Mesendoderm (in vitro differentiated cells): ENCODE results near the gene COLEC12.

Experiments used
- DNase-seq: peaks from one replicate; pipeline ENCODE4 v3.0.0; 2013
- H2AK5ac ChIP-seq: 2 replicates; pipeline ENCODE4 v1.6.1; 2013; ENCODE audit warnings: low read length, inconsistent platforms
- H2BK120ac ChIP-seq: 2 replicates; pipeline ENCODE4 v1.6.1; 2013; ENCODE audit warnings: low read depth, mild to moderate bottlenecking, low read length, moderate library complexity, mixed read lengths
- H2BK15ac ChIP-seq: replicated peaks from 2 replicates; pipeline ENCODE4 v1.6.1; 2013; ENCODE audit warnings: low read depth, mild to moderate bottlenecking, moderate library complexity
- H2BK5ac ChIP-seq: 2 replicates; pipeline ENCODE4 v1.6.1; 2013; ENCODE audit warnings: low read length, inconsistent platforms
- H3K18ac ChIP-seq: 2 replicates; pipeline ENCODE4 v1.6.1; 2013; ENCODE audit warnings: mild to moderate bottlenecking, low read length, mixed read lengths
- H3K23ac ChIP-seq: one replicate; pipeline ENCODE4 v1.6.1; 2013; ENCODE audit warnings: low read length
- H3K27ac ChIP-seq: 2 replicates; pipeline ENCODE4 v1.5.1; 2013; ENCODE audit warnings: low read depth, mild to moderate bottlenecking, inconsistent platforms, low read length, moderate library complexity
- H3K27me3 ChIP-seq: 2 replicates; pipeline ENCODE4 v1.6.1; 2013; ENCODE audit warnings: low read length, control low read depth, mild to moderate bottlenecking, inconsistent platforms; ENCODE audit not compliant: insufficient read depth, poor library complexity
- H3K36me3 ChIP-seq: 2 replicates; pipeline ENCODE4 v1.6.1; 2013; ENCODE audit warnings: low read length, inconsistent platforms; ENCODE audit not compliant: control insufficient read depth, insufficient read depth
- H3K4ac ChIP-seq: one replicate; pipeline ENCODE4 v1.6.1; 2013; ENCODE audit warnings: low read depth, mild to moderate bottlenecking, low read length, moderate library complexity
- H3K4me1 ChIP-seq: 2 replicates; pipeline ENCODE4 v1.6.1; 2013; ENCODE audit warnings: low read depth, low read length, inconsistent platforms; ENCODE audit not compliant: control insufficient read depth
- H3K4me2 ChIP-seq: 2 replicates; pipeline ENCODE4 v1.6.1; 2013; ENCODE audit warnings: low read length
- H3K4me3 ChIP-seq: 2 replicates; pipeline ENCODE4 v1.5.1; 2013; ENCODE audit warnings: mild to moderate bottlenecking, low read length
- H3K56ac ChIP-seq: one replicate; pipeline ENCODE4 v1.6.1; 2013; ENCODE audit warnings: low read length
- H3K79me1 ChIP-seq: 2 replicates; pipeline ENCODE4 v1.6.1; 2013; ENCODE audit warnings: low read length, inconsistent platforms
- H3K79me2 ChIP-seq: 2 replicates; pipeline ENCODE4 v1.6.1; 2013; ENCODE audit warnings: mild to moderate bottlenecking, low read length; ENCODE audit not compliant: control insufficient read depth, insufficient read depth
- H3K9ac ChIP-seq: 2 replicates; pipeline ENCODE4 v1.6.1; 2013; ENCODE audit warnings: low read length, inconsistent platforms
- H4K5ac ChIP-seq: one replicate; pipeline ENCODE4 v1.6.1; 2013; ENCODE audit warnings: low read length
- H4K8ac ChIP-seq: one replicate; pipeline ENCODE4 v1.6.1; 2013; ENCODE audit warnings: low read depth, mild to moderate bottlenecking, control low read depth, low read length, moderate library complexity
- WGBS: extraction: QIAGEN DNeasy Blood & Tissue Kit; methylation state at CpG from one replicate; pipeline ENCODE4 v1.1.7; 2013; ENCODE audit warnings: low lambda C conversion rate, missing lambda C conversion rate; ENCODE audit not compliant: insufficient coverage; ENCODE audit errors: extremely low coverage; 5-methylcytosine and 5-hydroxymethylcytosine counted together

Gene COLEC12

DNA sequence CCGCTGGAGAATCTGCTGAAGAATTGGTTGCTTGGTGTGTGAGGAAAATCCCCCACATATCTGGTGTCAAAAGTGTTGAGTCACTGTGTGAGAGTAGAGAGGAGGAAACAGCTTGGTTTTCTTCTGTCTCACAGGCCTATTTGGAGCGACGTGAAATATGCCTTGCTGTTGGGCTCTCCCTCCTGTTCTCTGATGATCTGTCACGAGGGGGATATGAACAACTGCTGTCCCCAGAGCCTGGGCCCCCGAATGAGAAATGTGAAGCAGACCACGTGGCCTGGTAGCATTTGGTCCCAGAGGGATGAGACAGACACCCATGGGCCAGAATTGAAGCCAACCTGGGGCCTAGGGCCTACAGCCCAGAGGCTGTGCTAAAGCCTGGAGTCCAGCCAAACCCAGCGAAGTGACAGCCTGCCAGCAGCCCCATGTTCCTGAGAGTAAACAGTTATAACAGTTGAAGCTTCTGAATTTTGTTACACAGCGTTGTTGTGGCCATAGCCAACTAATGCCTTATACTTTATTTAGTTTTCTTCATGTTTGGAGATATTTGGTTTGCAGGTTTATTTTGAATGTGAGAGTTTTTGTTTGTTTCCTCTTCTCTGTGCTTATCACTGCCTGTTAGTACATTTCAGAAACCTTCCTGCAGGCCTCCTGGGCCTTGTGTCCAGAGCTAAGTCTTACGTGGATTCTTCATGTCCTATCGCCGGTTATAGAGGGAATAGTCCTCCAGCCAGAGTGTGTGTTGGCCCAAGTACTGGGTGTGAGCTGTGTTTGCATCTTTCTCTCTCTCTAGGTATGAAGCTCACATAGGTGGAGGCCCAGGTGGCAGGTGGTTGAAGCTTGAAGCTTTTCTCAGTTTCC is 18.7 kb upstream of the COLEC12 start:
- DNase-seq = peak; percentile 43
- no peak overlapping the region for H3K4me2 ChIP-seq
- no peak overlapping the region for H3K9ac ChIP-seq
- H2BK15ac ChIP-seq = peak overlapping the region; percentile 23
- H3K23ac ChIP-seq = no peak overlapping the region
- H2BK5ac ChIP-seq = peak overlapping the region; percentile 72
- peak overlapping the region; percentile 82 for H2AK5ac ChIP-seq
- no CpG with 5 or more reads among the region's 11 CpGs for WGBS
- H3K27ac ChIP-seq = peak overlapping the region; percentile 94
- H3K18ac ChIP-seq = peak overlapping the region; percentile 93
- peaks cover 2% of the 10 kb centered on the region for H3K4me1 ChIP-seq
- peak overlapping the region; percentile 54 for H3K56ac ChIP-seq
- H3K79me1 ChIP-seq = no peaks in the 10 kb centered on the region
- H4K5ac ChIP-seq = peak overlapping the region; percentile 95
- no peaks in the 10 kb centered on the region for H3K36me3 ChIP-seq
- peak overlapping the region; percentile 91 for H4K8ac ChIP-seq
- H3K27me3 ChIP-seq = no peaks in the 10 kb centered on the region
- peak overlapping the region; percentile 96 for H2BK120ac ChIP-seq
- H3K79me2 ChIP-seq = no peaks in the 10 kb centered on the region
- no peak overlapping the region for H3K4me3 ChIP-seq
- H3K4ac ChIP-seq = peak overlapping the region; percentile 77

DNA sequence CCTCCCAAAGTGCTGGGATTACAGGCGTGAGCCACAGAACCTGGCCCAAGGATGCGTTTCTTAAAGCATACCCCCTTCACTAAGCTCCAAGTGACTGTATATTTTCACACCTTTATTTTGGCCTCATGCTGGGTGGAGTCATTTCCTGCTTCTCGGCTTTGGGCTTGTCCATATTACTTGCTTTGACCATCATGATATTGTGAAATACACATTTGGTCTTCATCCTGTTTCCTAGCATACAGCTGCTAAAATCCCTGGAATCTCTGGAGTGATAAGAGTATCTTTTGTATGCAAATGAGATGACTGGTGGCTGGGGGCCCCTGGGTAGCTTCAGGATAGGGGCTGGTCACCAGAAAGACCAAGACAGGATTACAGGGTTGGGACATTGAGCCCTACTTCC is 17.6 kb upstream of the COLEC12 start:
- Histone ChIP-seq H3K79me2 (no peaks in the 10 kb centered on the region), H3K56ac (no peak overlapping the region), H3K4me3 (no peak overlapping the region), H3K18ac (no peak overlapping the region), H2AK5ac (no peak overlapping the region), H3K79me1 (no peaks in the 10 kb centered on the region), H2BK120ac (no peak overlapping the region), H3K4me2 (no peak overlapping the region), H3K27me3 (no peaks in the 10 kb centered on the region), H3K27ac (peak overlapping the region; percentile 94), H2BK5ac (peak overlapping the region; percentile 14), H3K36me3 (no peaks in the 10 kb centered on the region), H3K4me1 (peaks cover 2% of the 10 kb centered on the region), H4K5ac (no peak overlapping the region), H3K9ac (no peak overlapping the region), H3K4ac (no peak overlapping the region), H4K8ac (no peak overlapping the region), H2BK15ac (no peak overlapping the region), H3K23ac (no peak overlapping the region)
- no CpG with 5 or more reads among the region's 3 CpGs for WGBS
- DNase-seq = peak; percentile 96

DNA sequence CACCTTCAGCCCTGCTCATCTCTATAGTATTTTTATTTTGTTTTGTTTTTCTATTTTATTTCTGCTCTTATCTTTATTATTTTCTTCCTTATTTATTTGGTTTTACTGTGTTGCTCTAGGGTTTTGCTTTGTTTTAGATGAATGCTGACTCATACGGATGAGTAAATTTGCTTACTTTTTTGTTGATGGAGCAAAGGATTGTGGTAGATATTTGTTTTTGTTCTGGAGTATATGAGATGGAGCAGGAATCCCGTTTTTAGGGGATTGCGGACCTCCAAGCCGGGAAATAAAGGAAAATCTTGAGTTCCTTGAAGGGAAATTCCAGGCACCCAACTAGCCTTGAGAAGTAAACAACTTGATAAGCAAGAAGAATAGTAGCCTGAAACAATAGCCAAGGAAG is 15.3 kb upstream of the COLEC12 start:
- WGBS = no CpG with 5 or more reads among the region's 4 CpGs
- no peak overlapping the region for H3K4me3 ChIP-seq
- H3K27me3 ChIP-seq = no peaks in the 10 kb centered on the region
- H3K56ac ChIP-seq = no peak overlapping the region
- no peak overlapping the region for H3K27ac ChIP-seq
- H3K18ac ChIP-seq = no peak overlapping the region
- H3K9ac ChIP-seq = no peak overlapping the region
- no peaks in the 10 kb centered on the region for H3K79me1 ChIP-seq
- no peak overlapping the region for H4K8ac ChIP-seq
- H2AK5ac ChIP-seq = no peak overlapping the region
- no peak overlapping the region for H2BK5ac ChIP-seq
- H3K79me2 ChIP-seq = no peaks in the 10 kb centered on the region
- H3K4me1 ChIP-seq = peaks cover 2% of the 10 kb centered on the region
- no peak overlapping the region for H2BK15ac ChIP-seq
- H2BK120ac ChIP-seq = no peak overlapping the region
- H3K23ac ChIP-seq = no peak overlapping the region
- DNase-seq = no peak
- no peak overlapping the region for H3K4me2 ChIP-seq
- no peak overlapping the region for H4K5ac ChIP-seq
- no peak overlapping the region for H3K4ac ChIP-seq
- no peaks in the 10 kb centered on the region for H3K36me3 ChIP-seq

DNA sequence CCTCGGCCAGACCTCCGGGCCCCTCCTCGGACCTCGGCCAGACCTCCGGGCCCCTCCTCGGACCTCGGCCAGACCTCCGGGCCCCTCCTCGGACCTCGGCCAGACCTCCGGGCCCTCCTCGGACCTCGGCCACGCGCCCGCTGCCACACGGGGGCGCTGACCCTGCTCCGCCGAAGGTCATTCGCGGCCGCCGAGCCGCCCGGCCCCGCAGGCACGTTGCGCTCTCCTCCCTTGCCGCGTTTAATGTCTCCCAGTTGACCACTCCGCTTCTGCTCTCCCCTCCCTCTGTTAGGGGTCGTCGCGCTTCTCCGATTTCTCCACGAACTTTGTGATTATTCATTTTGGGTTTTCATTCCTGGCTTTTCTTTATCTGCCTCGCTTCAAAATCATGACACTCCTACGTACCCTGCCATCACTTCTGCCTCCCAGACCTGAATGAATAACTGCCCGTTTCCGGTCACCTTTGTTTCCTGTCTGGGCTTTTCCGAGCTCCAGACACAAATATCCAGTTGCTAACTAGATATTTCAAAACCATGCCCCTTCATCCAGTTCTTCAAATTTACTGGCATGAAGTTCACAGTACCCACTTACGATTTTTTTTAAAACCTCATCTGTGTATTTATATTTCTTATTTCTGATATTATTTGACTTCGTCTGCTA is 14.8 kb upstream of the COLEC12 start:
- H3K79me1 ChIP-seq = no peaks in the 10 kb centered on the region
- no peak overlapping the region for H3K4me3 ChIP-seq
- no CpG with 5 or more reads among the region's 44 CpGs for WGBS
- H3K27me3 ChIP-seq = no peaks in the 10 kb centered on the region
- no peak overlapping the region for H2AK5ac ChIP-seq
- no peak overlapping the region for H2BK15ac ChIP-seq
- peak overlapping the region; percentile 97 for H2BK5ac ChIP-seq
- H3K4me1 ChIP-seq = peaks cover 2% of the 10 kb centered on the region
- H3K18ac ChIP-seq = peak overlapping the region; percentile 19
- no peak overlapping the region for H4K5ac ChIP-seq
- H3K79me2 ChIP-seq = no peaks in the 10 kb centered on the region
- no peak overlapping the region for H4K8ac ChIP-seq
- H3K4me2 ChIP-seq = no peak overlapping the region
- peak overlapping the region; percentile 41 for H3K4ac ChIP-seq
- H3K27ac ChIP-seq = peak overlapping the region; percentile 61
- H3K23ac ChIP-seq = no peak overlapping the region
- H3K56ac ChIP-seq = peak overlapping the region; percentile 29
- no peaks in the 10 kb centered on the region for H3K36me3 ChIP-seq
- H2BK120ac ChIP-seq = peak overlapping the region; percentile 86
- H3K9ac ChIP-seq = peak overlapping the region; percentile 22
- DNase-seq = no peak

DNA sequence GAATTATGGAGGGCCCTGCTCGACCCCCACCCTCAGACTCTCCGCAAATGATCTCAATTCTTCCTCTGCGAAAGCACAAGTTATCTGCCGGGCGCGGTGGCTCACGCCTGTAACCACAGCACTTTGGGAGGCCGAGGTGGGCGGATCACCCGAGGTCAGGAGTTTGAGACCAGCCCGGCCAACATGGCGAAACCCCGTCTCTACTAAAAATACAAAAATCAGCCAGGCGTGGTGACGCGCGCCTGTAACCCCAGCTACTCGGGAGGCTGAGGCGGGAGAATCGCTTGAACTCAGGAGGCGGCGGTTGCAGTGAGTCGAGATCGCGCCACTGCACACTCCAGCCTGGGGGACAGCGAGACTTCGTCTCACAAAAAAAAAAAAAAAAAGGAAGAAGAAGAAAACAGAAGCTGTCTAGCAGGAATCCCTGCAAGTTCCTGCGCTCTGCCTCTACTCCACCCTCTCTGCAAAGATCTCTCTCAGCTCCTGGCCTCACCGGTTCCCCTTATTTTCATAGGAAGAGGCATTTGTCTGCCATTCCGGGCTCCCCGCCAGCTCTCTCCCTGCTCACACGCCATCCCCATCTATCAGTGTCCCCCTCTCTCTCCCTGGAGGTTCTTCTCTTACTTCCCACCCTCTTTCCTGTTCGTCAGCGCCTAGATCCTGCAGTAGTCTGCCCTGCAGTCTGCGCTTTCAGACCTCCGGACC is 13.5 kb upstream of the COLEC12 start:
- Histone ChIP-seq H3K4me2 (no peak overlapping the region), H4K8ac (no peak overlapping the region), H3K27ac (no peak overlapping the region), H3K56ac (peak overlapping the region; percentile 47), H2BK15ac (no peak overlapping the region), H2BK5ac (no peak overlapping the region), H3K4me3 (no peak overlapping the region), H3K4ac (no peak overlapping the region), H3K79me1 (no peaks in the 10 kb centered on the region), H3K23ac (no peak overlapping the region), H3K9ac (no peak overlapping the region), H3K18ac (no peak overlapping the region), H3K79me2 (no peaks in the 10 kb centered on the region), H3K36me3 (no peaks in the 10 kb centered on the region), H3K27me3 (no peaks in the 10 kb centered on the region), H4K5ac (no peak overlapping the region), H2BK120ac (no peak overlapping the region), H2AK5ac (no peak overlapping the region), H3K4me1 (peaks cover 2% of the 10 kb centered on the region)
- no peak for DNase-seq
- WGBS = no CpG with 5 or more reads among the region's 36 CpGs
